OCI-LY7 (cell line): ENCODE results near the gene TNFAIP8. TPM values are rescaled to one million over a fixed set of nuclear protein-coding genes. Genes with fewer than 3 reads are reported as not detected.

Source experiments
- BruUV-seq: library from RNA; stranded (reverse); fragments of 400-500 nt; replicated peaks from 2 replicates; lab custom pipeline; 2021; lab: Mats Ljungman, UMichigan
- CTCF ChIA-PET: fragments of 300-600 bp; sonication (Branson Sonifier 250); formaldehyde crosslinking; loops from one replicate; lab custom pipeline; 2022; ENCODE audit warnings: antibody characterized with exemption; ENCODE audit not compliant: unreplicated experiment; lab: Charles Lee
- POLR2A ChIA-PET: fragments of 300-600 bp; sonication (Branson Sonifier 250); formaldehyde crosslinking; loops from one replicate; lab custom pipeline; 2022; ENCODE audit warnings: antibody characterized with exemption; lab: Charles Lee
- DNase-seq: peaks from one replicate; pipeline ENCODE4 v3.0.0-alpha.2; 2015; ENCODE audit warnings: low spot score
- H2AFZ ChIP-seq: fragments of 200-600 bp; sonication (generic), shearing (Covaris generic); 2 replicates; pipeline ENCODE4 v1.6.1; 2014; ENCODE audit warnings: mild to moderate bottlenecking, antibody characterized with exemption, low read length, moderate library complexity
- H3K27ac ChIP-seq: fragments of 200-600 bp; sonication (generic); 2 replicates; pipeline ENCODE4 v1.5.1; 2014; ENCODE audit warnings: mixed run types, low read depth, mild to moderate bottlenecking, moderate library complexity, low read length, inconsistent platforms; ENCODE audit not compliant: poor library complexity, severe bottlenecking
- H3K36me3 ChIP-seq: fragments of 200-600 bp; sonication (generic); 2 replicates; pipeline ENCODE4 v1.6.1; 2014; ENCODE audit warnings: mild to moderate bottlenecking, antibody characterized with exemption, low read length, moderate library complexity, mixed read lengths; ENCODE audit not compliant: insufficient read depth
- H3K4me1 ChIP-seq: fragments of 200-600 bp; sonication (generic); 2 replicates; pipeline ENCODE4 v1.5.1; 2014; ENCODE audit warnings: mild to moderate bottlenecking, low read length; ENCODE audit not compliant: insufficient read depth, poor library complexity, severe bottlenecking
- H3K4me2 ChIP-seq: fragments of 200-600 bp; sonication (generic); 2 replicates; pipeline ENCODE4 v1.6.1; 2014; ENCODE audit warnings: mild to moderate bottlenecking, low read length
- H3K4me3 ChIP-seq: fragments of 200-600 bp; sonication (generic); 2 replicates; pipeline ENCODE4 v1.5.1; 2014; ENCODE audit warnings: mild to moderate bottlenecking, low read depth, low read length; ENCODE audit not compliant: poor library complexity, severe bottlenecking
- H3K79me2 ChIP-seq: fragments of 200-600 bp; sonication (generic); 2 replicates; pipeline ENCODE4 v1.6.1; 2016; ENCODE audit warnings: low read depth, mild to moderate bottlenecking, low read length, moderate library complexity, mixed read lengths; ENCODE audit not compliant: insufficient read depth
- H3K9me2 ChIP-seq: fragments of 200-600 bp; sonication (generic); 2 replicates; pipeline ENCODE4 v1.6.1; 2016; ENCODE audit warnings: mild to moderate bottlenecking, low read length, mixed read lengths; ENCODE audit not compliant: insufficient read depth
- H3K9me3 ChIP-seq: fragments of 200-600 bp; sonication (generic); 2 replicates; pipeline ENCODE4 v1.6.1; 2014; ENCODE audit warnings: mild to moderate bottlenecking, mixed run types, low read length, mixed read lengths
- H4K20me1 ChIP-seq: fragments of 200-600 bp; sonication (generic); 2 replicates; pipeline ENCODE4 v1.6.1; 2014; ENCODE audit warnings: mild to moderate bottlenecking, antibody characterized with exemption, low read length, moderate library complexity, mixed read lengths; ENCODE audit not compliant: insufficient read depth
- CTCF ChIP-seq: fragments of 200-600 bp; sonication (generic); conservative IDR thresholded peaks from 2 replicates; pipeline ENCODE4 v1.5.1; 2014; ENCODE audit warnings: mild to moderate bottlenecking, antibody characterized with exemption, low read length, moderate library complexity, mixed read lengths
- EZH2phosphoT487 ChIP-seq: fragments of 200-600 bp; sonication (generic); IDR thresholded peaks from 2 replicates; pipeline ENCODE4 v1.6.1; 2018; ENCODE audit warnings: low read depth, borderline replicate concordance, mild to moderate bottlenecking, mixed run types, antibody characterized with exemption, low read length, moderate library complexity, mixed read lengths
- intact Hi-C: fragments of 100-400 bp; cut with micrococcal nuclease; formaldehyde crosslinking; loops from one replicate; pipeline ENCODE4 v1.10.0; 2022; ENCODE audit not compliant: unreplicated experiment
- total RNA-seq, 2 experiments: library from RNA; depleted of rRNA in 1 of 2; stranded (reverse); fragments of >200 nt in 1 of 2; shearing (Covaris generic) in 1 of 2; gene quantifications; 2 replicates each; pipeline ENCODE4 v1.2.3, GENCODE V29; 2014 to 2022

TNFAIP8 gene
- total RNA-seq, 2 experiments from 2014 or later = 75.4 to 95.1 TPM

GRCh38 chr5:119363271-119363670 is 7.5 kb downstream of the TNFAIP8 start:
- Histone ChIP-seq H3K9me2 (no peaks in the 10 kb centered on the region), H3K9me3 (no peaks in the 10 kb centered on the region), H4K20me1 (peaks cover 41% of the 10 kb centered on the region), H3K79me2 (peaks cover 84% of the 10 kb centered on the region; the same call in 1 of the 2 replicates), H3K4me2 (no peak overlapping the region), H3K27ac (no peak overlapping the region), H3K36me3 (peaks cover 26% of the 10 kb centered on the region), H2AFZ (no peak overlapping the region), H3K4me3 (no peak overlapping the region), H3K4me1 (peaks cover 67% of the 10 kb centered on the region)
- intact Hi-C loops = no loop called here
- no TSS peak for BruUV-seq
- ChIA-PET CTCF (no interaction called here), POLR2A (interaction anchor here (0.6 to 30.8 kb wide), 10 partner anchors 10 to 59 kb away, joined by 3 to 538 read pairs (median 4); no protein-coding TSS in a partner anchor)
- no peak for TF ChIP-seq CTCF
- TF ChIP-seq EZH2phosphoT487 = no peak
- no peak for DNase-seq

GRCh38 chr5:119363936-119364335 is 8.1 kb downstream of the TNFAIP8 start:
- CTCF ChIA-PET = no interaction called here
- intact Hi-C loops = no loop called here

More at GRCh38 chr5:119363936-119364335, 8.1 kb downstream of the TNFAIP8 start:
- no peaks in the 10 kb centered on the region for H3K9me2 ChIP-seq
- H3K4me3 ChIP-seq = no peak overlapping the region
- H3K4me1 ChIP-seq = peaks cover 67% of the 10 kb centered on the region
- H3K36me3 ChIP-seq = peaks cover 26% of the 10 kb centered on the region
- POLR2A ChIA-PET = interaction anchor here (0.7 to 30.8 kb wide), 6 partner anchors 14 to 340 kb away, joined by 3 to 538 read pairs (median 4); no protein-coding TSS in a partner anchor
- no peak overlapping the region for H3K4me2 ChIP-seq
- BruUV-seq = no TSS peak
- TF ChIP-seq CTCF = no peak
- no peak for TF ChIP-seq EZH2phosphoT487
- H3K79me2 ChIP-seq = peaks cover 83% of the 10 kb centered on the region; the same call in 1 of the 2 replicates
- H2AFZ ChIP-seq = no peak overlapping the region
- no peak for DNase-seq
- H3K9me3 ChIP-seq = no peaks in the 10 kb centered on the region
- H4K20me1 ChIP-seq = peaks cover 38% of the 10 kb centered on the region
- no peak overlapping the region for H3K27ac ChIP-seq
